GM06990 (cell line): ENCODE measurements around the gene GRM8.

Experiments used
- DNase-seq: peaks from one replicate; pipeline ENCODE4 v3.0.0-alpha.2; 2011; ENCODE audit not compliant: insufficient read length; ENCODE audit errors: extremely low read depth
- H3K27me3 ChIP-seq: replicated peaks from 2 replicates; pipeline ENCODE4 v1.6.0; 2011; ENCODE audit warnings: low read length; ENCODE audit not compliant: control insufficient read depth, insufficient read depth
- H3K36me3 ChIP-seq: 2 replicates; pipeline ENCODE4 v1.5.1; 2011; ENCODE audit warnings: low read length; ENCODE audit not compliant: control insufficient read depth, insufficient read depth
- H3K4me3 ChIP-seq: replicated peaks from 2 replicates; pipeline ENCODE4 v1.5.1; 2011; ENCODE audit warnings: low read depth, mild to moderate bottlenecking, control low read depth, low read length
- CTCF ChIP-seq: IDR thresholded peaks from 2 replicates; pipeline ENCODE4 v1.5.1; 2011; ENCODE audit warnings: low read length, control low read depth, mild to moderate bottlenecking, inconsistent platforms; ENCODE audit not compliant: insufficient read depth, poor library complexity, severe bottlenecking

GRM8 gene

GRCh38 chr7:126495733-126496132 lies 757.0 kb downstream of the GRM8 start:
- no peak for DNase-seq
- no peaks in the 10 kb centered on the region for H3K36me3 ChIP-seq
- H3K27me3 ChIP-seq: no peaks in the 10 kb centered on the region
- TF ChIP-seq CTCF: no peak
- H3K4me3 ChIP-seq: no peak overlapping the region

- DNase-seq: no peak
- H3K36me3 ChIP-seq: no peaks in the 10 kb centered on the region
- no peak overlapping the region for H3K4me3 ChIP-seq
- TF ChIP-seq CTCF: no peak
- H3K27me3 ChIP-seq: no peaks in the 10 kb centered on the region
Measured at GRCh38 chr7:126495001-126495400, 757.7 kb downstream of the GRM8 start.

- Histone ChIP-seq H3K27me3 (no peaks in the 10 kb centered on the region), H3K4me3 (no peak overlapping the region), H3K36me3 (no peaks in the 10 kb centered on the region)
- DNase-seq: no peak
- no peak for TF ChIP-seq CTCF
Measured at GRCh38 chr7:126493801-126494200, 758.9 kb downstream of the GRM8 start.

- no peaks in the 10 kb centered on the region for H3K27me3 ChIP-seq
- no peaks in the 10 kb centered on the region for H3K36me3 ChIP-seq
- no peak for TF ChIP-seq CTCF
- DNase-seq: no peak
- H3K4me3 ChIP-seq: no peak overlapping the region
Measured at GRCh38 chr7:126489874-126490273, 762.9 kb downstream of the GRM8 start.

GRCh38 chr7:126487728-126488442 lies 764.9 kb downstream of the GRM8 start:
- Histone ChIP-seq H3K4me3 (no peak overlapping the region), H3K27me3 (no peaks in the 10 kb centered on the region), H3K36me3 (no peaks in the 10 kb centered on the region)
- no peak for TF ChIP-seq CTCF
- no peak for DNase-seq

GRCh38 chr7:126486806-126487205 lies 765.9 kb downstream of the GRM8 start:
- DNase-seq: no peak
- TF ChIP-seq CTCF: no peak
- Histone ChIP-seq H3K27me3 (no peaks in the 10 kb centered on the region), H3K36me3 (no peaks in the 10 kb centered on the region), H3K4me3 (no peak overlapping the region)
